K562 (cell line): ENCODE data around the gene IDH3G. TPM values are rescaled to one million over a fixed set of nuclear protein-coding genes. Genes with fewer than 3 reads are reported as not detected.
A peak's percentile ranks its signal among the peaks of the same experiment; 100 is the strongest.

Experiments used
- ATF1 ChIP-seq, 2 experiments: fragments of 450-650 bp in 1 of 2; IDR thresholded peaks; 2 replicates each; pipeline ENCODE4 v1.6.1; 2016; ENCODE audit warnings: missing compliant biosample characterization in 1 of 2, missing genetic modification characterization in 1 of 2
- DACH1 ChIP-seq: fragments of 450-650 bp; IDR thresholded peaks from 2 replicates; pipeline ENCODE4 v1.6.1; 2018; ENCODE audit not compliant: partially characterized antibody
- HMG20B ChIP-seq: fragments of 250-450 bp; sonication (Bioruptor Pico); IDR thresholded peaks from 2 replicates; pipeline ENCODE4 v1.5.0; 2021; ENCODE audit warnings: mild to moderate bottlenecking
- HNRNPUL1 ChIP-seq: fragments of 200-400 bp; formaldehyde crosslinking; IDR thresholded peaks from 2 replicates; pipeline ENCODE4 v1.6.1; 2017; ENCODE audit warnings: low read length
- LARP7 ChIP-seq: fragments of 450-650 bp; IDR thresholded peaks from 2 replicates; pipeline ENCODE4 v1.6.1; 2016
- MECOM ChIP-seq: fragments of 250-450 bp; sonication (Bioruptor Pico); IDR thresholded peaks from 2 replicates; pipeline ENCODE4 v1.8.0; 2022; ENCODE audit warnings: inconsistent platforms
- MYBL2 ChIP-seq, 2 experiments: fragments of 450-650 bp in 1 of 2; sonication (generic) in 1 of 2; formaldehyde crosslinking in 1 of 2; IDR thresholded peaks; 2 replicates each; pipeline versions ENCODE4 v1.6.1 to v1.8.1; 2017 to 2022; ENCODE audit warnings: borderline replicate concordance in 1 of 2, inconsistent platforms in 1 of 2, low read depth in 1 of 2, mild to moderate bottlenecking in 1 of 2, missing genetic modification reagents in 1 of 2, moderate library complexity in 1 of 2
- POLR2G ChIP-seq: fragments of 200-400 bp; formaldehyde crosslinking; IDR thresholded peaks from 2 replicates; pipeline ENCODE4 v1.6.1; 2017; ENCODE audit warnings: low read depth, mild to moderate bottlenecking, antibody characterized with exemption, low read length, moderate library complexity
- SAP30 ChIP-seq: fragments of 200-600 bp; sonication (generic); IDR thresholded peaks from 2 replicates; pipeline ENCODE4 v1.6.1; 2012; ENCODE audit warnings: borderline replicate concordance, low read depth, mild to moderate bottlenecking, moderate library complexity, low read length, control low read depth, inconsistent platforms; ENCODE audit not compliant: insufficient read depth, poor library complexity, severe bottlenecking
- SREBF1 ChIP-seq: fragments of 150-350 bp; IDR thresholded peaks from 2 replicates; pipeline ENCODE4 v1.6.1; 2014; ENCODE audit warnings: antibody characterized with exemption, low read depth, low read length, borderline replicate concordance
- SRSF9 ChIP-seq: fragments of 200-400 bp; formaldehyde crosslinking; IDR thresholded peaks from 2 replicates; pipeline ENCODE4 v1.6.1; 2017; ENCODE audit warnings: low read depth, low read length, borderline replicate concordance
- ZKSCAN3 ChIP-seq: fragments of 250-450 bp; sonication (Bioruptor Pico); IDR thresholded peaks from 2 replicates; pipeline ENCODE4 v1.4.0; 2020
- ZNF347 ChIP-seq: fragments of 450-650 bp; formaldehyde crosslinking; IDR thresholded peaks from 2 replicates; pipeline ENCODE4 v1.4.0; 2020; ENCODE audit warnings: low read depth, mild to moderate bottlenecking, moderate library complexity
- polyA plus RNA-seq, 8 experiments: library from polyadenylated mRNA; depleted of rRNA in 4 of 8; stranded (reverse) in 5 of 8; unstranded in 3 of 8; fragments of >200 nt; fragmentation: Nextera tagmentation in 2 of 8; fragmentation: Illumina TruSeq in 1 of 8; extraction: Ambion mirVana in 2 of 8; extraction: Trizol in 1 of 8; gene quantifications; 2 replicates each; pipeline versions ENCODE4 v1.2.1 to v1.2.3, GENCODE V29; 2011 to 2014; ENCODE audit warnings: inconsistent platforms in 1 of 8, missing spikeins in 1 of 8
- total RNA-seq, 7 experiments: library from RNA; depleted of rRNA in 6 of 7; stranded (reverse); fragments of >200 nt in 6 of 7; fragmentation: Illumina TruSeq in 2 of 7; extraction: Trizol in 2 of 7; gene quantifications; 2 replicates each; pipeline versions ENCODE4 v1.2.1 to v1.2.3, GENCODE V29; 2011 to 2021; ENCODE audit warnings: low replicate concordance in 1 of 7
- TF ChIP-seq, protein P1 (sequence below): fragments of 450-650 bp; IDR thresholded peaks from 2 replicates; pipeline ENCODE4 v1.6.1; 2016; ENCODE audit warnings: mild to moderate bottlenecking, moderate library complexity
- TF ChIP-seq, protein P2 (sequence below): sonication (generic); formaldehyde crosslinking; IDR thresholded peaks from 2 replicates; pipeline ENCODE4 v1.8.1; 2022; ENCODE audit warnings: missing genetic modification reagents

The IDH3G gene
- total and polyA plus RNA-seq, 9 of the 15 experiments (the other 6 are each of a cell fraction or from before 2014, with no cell fraction given), result 24.3 to 72.5 (median 37.9) TPM

DNA sequence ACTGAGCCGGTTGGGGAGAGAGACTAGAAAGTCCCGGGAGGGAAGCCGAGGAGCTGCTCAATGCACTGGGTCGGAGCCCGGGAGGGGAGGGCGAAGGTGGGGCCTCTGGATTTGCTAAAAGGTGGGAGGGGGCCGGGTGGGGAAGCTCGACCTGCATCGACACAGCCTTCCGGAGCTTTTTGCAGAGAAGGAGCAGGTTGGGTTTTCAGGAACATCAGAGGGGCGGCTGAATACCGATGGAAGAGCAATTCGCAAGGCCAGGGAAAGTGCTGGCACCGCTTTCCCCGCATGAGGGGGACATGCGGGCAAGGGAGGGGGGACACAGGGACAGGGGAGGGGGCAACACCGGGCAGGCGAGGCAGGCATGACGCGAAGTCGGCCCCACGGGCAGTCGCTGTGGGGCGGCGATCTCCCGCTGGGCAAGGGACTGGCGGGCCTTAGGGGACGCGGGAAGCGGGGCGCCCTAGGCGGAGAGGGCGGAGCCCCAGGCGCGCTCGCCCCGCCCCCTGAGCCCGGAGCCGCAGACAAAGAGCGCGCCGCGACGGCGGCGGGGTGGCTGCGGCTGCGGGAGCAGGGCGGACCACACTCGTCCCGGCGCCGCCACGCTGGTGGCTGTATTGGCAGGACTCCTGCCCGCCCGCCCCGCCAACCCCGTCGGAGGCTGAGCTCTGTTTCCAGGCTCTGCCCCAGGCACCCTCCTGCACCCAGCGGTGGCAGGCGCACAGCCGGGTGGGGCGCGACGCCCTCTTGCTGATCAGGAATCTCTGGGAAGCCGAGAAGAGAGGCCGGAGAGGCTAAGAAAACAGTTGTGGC lies 24.6 kb upstream of the IDH3G start (continued):
- no peak for TF ChIP-seq SREBF1
- no peak for TF ChIP-seq HNRNPUL1
- no peak for TF ChIP-seq MYBL2 (IDR thresholded peaks at IDR 0.05; ENCODE audit: low read depth)
- no peak for TF ChIP-seq MYBL2 (CRISPR knock-in tag; IDR thresholded peaks at IDR 0.05; ENCODE audit: borderline replicate concordance)
- no peak for TF ChIP-seq DACH1
- no peak for TF ChIP-seq ZKSCAN3 (CRISPR knock-in tag)
- no peak for TF ChIP-seq MECOM (CRISPR knock-in tag)
- no peak for TF ChIP-seq HMG20B (CRISPR knock-in tag)
- TF ChIP-seq, protein P1, sequence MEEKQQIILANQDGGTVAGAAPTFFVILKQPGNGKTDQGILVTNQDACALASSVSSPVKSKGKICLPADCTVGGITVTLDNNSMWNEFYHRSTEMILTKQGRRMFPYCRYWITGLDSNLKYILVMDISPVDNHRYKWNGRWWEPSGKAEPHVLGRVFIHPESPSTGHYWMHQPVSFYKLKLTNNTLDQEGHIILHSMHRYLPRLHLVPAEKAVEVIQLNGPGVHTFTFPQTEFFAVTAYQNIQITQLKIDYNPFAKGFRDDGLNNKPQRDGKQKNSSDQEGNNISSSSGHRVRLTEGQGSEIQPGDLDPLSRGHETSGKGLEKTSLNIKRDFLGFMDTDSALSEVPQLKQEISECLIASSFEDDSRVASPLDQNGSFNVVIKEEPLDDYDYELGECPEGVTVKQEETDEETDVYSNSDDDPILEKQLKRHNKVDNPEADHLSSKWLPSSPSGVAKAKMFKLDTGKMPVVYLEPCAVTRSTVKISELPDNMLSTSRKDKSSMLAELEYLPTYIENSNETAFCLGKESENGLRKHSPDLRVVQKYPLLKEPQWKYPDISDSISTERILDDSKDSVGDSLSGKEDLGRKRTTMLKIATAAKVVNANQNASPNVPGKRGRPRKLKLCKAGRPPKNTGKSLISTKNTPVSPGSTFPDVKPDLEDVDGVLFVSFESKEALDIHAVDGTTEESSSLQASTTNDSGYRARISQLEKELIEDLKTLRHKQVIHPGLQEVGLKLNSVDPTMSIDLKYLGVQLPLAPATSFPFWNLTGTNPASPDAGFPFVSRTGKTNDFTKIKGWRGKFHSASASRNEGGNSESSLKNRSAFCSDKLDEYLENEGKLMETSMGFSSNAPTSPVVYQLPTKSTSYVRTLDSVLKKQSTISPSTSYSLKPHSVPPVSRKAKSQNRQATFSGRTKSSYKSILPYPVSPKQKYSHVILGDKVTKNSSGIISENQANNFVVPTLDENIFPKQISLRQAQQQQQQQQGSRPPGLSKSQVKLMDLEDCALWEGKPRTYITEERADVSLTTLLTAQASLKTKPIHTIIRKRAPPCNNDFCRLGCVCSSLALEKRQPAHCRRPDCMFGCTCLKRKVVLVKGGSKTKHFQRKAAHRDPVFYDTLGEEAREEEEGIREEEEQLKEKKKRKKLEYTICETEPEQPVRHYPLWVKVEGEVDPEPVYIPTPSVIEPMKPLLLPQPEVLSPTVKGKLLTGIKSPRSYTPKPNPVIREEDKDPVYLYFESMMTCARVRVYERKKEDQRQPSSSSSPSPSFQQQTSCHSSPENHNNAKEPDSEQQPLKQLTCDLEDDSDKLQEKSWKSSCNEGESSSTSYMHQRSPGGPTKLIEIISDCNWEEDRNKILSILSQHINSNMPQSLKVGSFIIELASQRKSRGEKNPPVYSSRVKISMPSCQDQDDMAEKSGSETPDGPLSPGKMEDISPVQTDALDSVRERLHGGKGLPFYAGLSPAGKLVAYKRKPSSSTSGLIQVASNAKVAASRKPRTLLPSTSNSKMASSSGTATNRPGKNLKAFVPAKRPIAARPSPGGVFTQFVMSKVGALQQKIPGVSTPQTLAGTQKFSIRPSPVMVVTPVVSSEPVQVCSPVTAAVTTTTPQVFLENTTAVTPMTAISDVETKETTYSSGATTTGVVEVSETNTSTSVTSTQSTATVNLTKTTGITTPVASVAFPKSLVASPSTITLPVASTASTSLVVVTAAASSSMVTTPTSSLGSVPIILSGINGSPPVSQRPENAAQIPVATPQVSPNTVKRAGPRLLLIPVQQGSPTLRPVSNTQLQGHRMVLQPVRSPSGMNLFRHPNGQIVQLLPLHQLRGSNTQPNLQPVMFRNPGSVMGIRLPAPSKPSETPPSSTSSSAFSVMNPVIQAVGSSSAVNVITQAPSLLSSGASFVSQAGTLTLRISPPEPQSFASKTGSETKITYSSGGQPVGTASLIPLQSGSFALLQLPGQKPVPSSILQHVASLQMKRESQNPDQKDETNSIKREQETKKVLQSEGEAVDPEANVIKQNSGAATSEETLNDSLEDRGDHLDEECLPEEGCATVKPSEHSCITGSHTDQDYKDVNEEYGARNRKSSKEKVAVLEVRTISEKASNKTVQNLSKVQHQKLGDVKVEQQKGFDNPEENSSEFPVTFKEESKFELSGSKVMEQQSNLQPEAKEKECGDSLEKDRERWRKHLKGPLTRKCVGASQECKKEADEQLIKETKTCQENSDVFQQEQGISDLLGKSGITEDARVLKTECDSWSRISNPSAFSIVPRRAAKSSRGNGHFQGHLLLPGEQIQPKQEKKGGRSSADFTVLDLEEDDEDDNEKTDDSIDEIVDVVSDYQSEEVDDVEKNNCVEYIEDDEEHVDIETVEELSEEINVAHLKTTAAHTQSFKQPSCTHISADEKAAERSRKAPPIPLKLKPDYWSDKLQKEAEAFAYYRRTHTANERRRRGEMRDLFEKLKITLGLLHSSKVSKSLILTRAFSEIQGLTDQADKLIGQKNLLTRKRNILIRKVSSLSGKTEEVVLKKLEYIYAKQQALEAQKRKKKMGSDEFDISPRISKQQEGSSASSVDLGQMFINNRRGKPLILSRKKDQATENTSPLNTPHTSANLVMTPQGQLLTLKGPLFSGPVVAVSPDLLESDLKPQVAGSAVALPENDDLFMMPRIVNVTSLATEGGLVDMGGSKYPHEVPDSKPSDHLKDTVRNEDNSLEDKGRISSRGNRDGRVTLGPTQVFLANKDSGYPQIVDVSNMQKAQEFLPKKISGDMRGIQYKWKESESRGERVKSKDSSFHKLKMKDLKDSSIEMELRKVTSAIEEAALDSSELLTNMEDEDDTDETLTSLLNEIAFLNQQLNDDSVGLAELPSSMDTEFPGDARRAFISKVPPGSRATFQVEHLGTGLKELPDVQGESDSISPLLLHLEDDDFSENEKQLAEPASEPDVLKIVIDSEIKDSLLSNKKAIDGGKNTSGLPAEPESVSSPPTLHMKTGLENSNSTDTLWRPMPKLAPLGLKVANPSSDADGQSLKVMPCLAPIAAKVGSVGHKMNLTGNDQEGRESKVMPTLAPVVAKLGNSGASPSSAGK, result no peak
- TF ChIP-seq, protein P2, sequence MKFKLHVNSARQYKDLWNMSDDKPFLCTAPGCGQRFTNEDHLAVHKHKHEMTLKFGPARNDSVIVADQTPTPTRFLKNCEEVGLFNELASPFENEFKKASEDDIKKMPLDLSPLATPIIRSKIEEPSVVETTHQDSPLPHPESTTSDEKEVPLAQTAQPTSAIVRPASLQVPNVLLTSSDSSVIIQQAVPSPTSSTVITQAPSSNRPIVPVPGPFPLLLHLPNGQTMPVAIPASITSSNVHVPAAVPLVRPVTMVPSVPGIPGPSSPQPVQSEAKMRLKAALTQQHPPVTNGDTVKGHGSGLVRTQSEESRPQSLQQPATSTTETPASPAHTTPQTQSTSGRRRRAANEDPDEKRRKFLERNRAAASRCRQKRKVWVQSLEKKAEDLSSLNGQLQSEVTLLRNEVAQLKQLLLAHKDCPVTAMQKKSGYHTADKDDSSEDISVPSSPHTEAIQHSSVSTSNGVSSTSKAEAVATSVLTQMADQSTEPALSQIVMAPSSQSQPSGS (CRISPR knock-in tag), result no peak
- no peak for TF ChIP-seq SRSF9
- TF ChIP-seq POLR2G, result peak; percentile 83
- TF ChIP-seq SAP30, result no peak
- no peak for TF ChIP-seq ZNF347 (CRISPR knock-in tag)
- no peak for TF ChIP-seq LARP7
- no peak for TF ChIP-seq ATF1 (CRISPR knock-in tag; IDR thresholded peaks at IDR 0.05)
- TF ChIP-seq ATF1 (tag; IDR thresholded peaks at IDR 0.05), result no peak
